Osteoblast (primary cell): ENCODE measurements around the gene ZSWIM3. TPM values are rescaled to one million over a fixed set of nuclear protein-coding genes. Genes with fewer than 3 reads are reported as not detected.

Experiments used
- DNase-seq: peaks from one replicate; pipeline ENCODE4 v3.0.0; 2011; ENCODE audit warnings: low spot score, mixed read lengths; ENCODE audit not compliant: insufficient read length; ENCODE audit errors: missing footprints
- H2AFZ ChIP-seq: 2 replicates; pipeline ENCODE4 v1.6.0; 2011; ENCODE audit warnings: mild to moderate bottlenecking, low read length
- H3K27ac ChIP-seq: 2 replicates; pipeline ENCODE4 v1.5.1; 2011; ENCODE audit warnings: mild to moderate bottlenecking, low read depth, low read length, moderate library complexity
- H3K27me3 ChIP-seq: 2 replicates; pipeline ENCODE4 v1.6.0; 2012; ENCODE audit warnings: mild to moderate bottlenecking, control low read depth, inconsistent platforms, low read length, moderate library complexity; ENCODE audit not compliant: insufficient read depth
- H3K36me3 ChIP-seq: 2 replicates; pipeline ENCODE4 v1.5.1; 2011; ENCODE audit warnings: mild to moderate bottlenecking, low read length, control low read depth, moderate library complexity; ENCODE audit not compliant: insufficient read depth
- H3K4me1 ChIP-seq: 2 replicates; pipeline ENCODE4 v1.5.1; 2011; ENCODE audit warnings: mild to moderate bottlenecking, low read length, control low read depth, moderate library complexity; ENCODE audit not compliant: insufficient read depth
- H3K4me2 ChIP-seq: 2 replicates; pipeline ENCODE4 v1.6.0; 2011; ENCODE audit warnings: mild to moderate bottlenecking, low read length; ENCODE audit not compliant: insufficient read depth
- H3K4me3 ChIP-seq: fragments of 200-600 bp; sonication (generic); 3 replicates; pipeline ENCODE4 v1.5.1; 2012; ENCODE audit warnings: mild to moderate bottlenecking, low read length, inconsistent platforms; ENCODE audit not compliant: insufficient read depth
- H3K79me2 ChIP-seq: 2 replicates; pipeline ENCODE4 v1.6.0; 2012; ENCODE audit warnings: mild to moderate bottlenecking, low read length, control low read depth, inconsistent platforms; ENCODE audit not compliant: insufficient read depth
- H3K9me3 ChIP-seq: 2 replicates; pipeline ENCODE4 v1.5.1; 2011; ENCODE audit warnings: low read depth, low read length, control low read depth
- H4K20me1 ChIP-seq: 2 replicates; pipeline ENCODE4 v1.6.0; 2012; ENCODE audit warnings: mild to moderate bottlenecking, low read length, control low read depth; ENCODE audit not compliant: insufficient read depth
- CTCF ChIP-seq: IDR thresholded peaks from 2 replicates; pipeline ENCODE4 v1.5.1; 2011; ENCODE audit warnings: mild to moderate bottlenecking, low read depth, low read length, moderate library complexity; ENCODE audit errors: extremely low read depth
- total RNA-seq: library from RNA; depleted of rRNA; stranded (reverse); fragments of >200 nt; gene quantifications from 2 replicates; pipeline ENCODE4 v1.2.3, GENCODE V29; 2012

Gene ZSWIM3
- total RNA-seq, 1 donor = 4.7 TPM

- H2AFZ ChIP-seq = peak within 1 kb of the TSS; percentile 88
- peaks cover 6% of the 10 kb centered on the region for H3K36me3 ChIP-seq
- H3K4me2 ChIP-seq = peak within 1 kb of the TSS; percentile 96
- no peaks in the 10 kb centered on the region for H3K9me3 ChIP-seq
- H3K4me1 ChIP-seq = peaks cover 40% of the 10 kb centered on the region
- peak within 1 kb of the TSS; percentile 69 for H3K27ac ChIP-seq
- peaks cover 11% of the 10 kb centered on the region for H4K20me1 ChIP-seq
- H3K27me3 ChIP-seq = no peaks in the 10 kb centered on the region
- peak; percentile 98 for DNase-seq
- peaks cover 21% of the 10 kb centered on the region for H3K79me2 ChIP-seq
- H3K4me3 ChIP-seq = peak within 1 kb of the TSS; percentile 84
- no peak for TF ChIP-seq CTCF
Observed at GRCh38 chr20:45833030-45833882, 24.2 kb upstream of the ZSWIM3 start, which contains the start of gene SNX21. Gene SNX21, plus strand, starts transcription at chr20:45833799. Its CDS starts 121 bp downstream, at chr20:45833920.

- Histone ChIP-seq H2AFZ (peak overlapping the region; percentile 88), H3K4me2 (peak overlapping the region; percentile 96), H3K9me3 (no peaks in the 10 kb centered on the region), H3K79me2 (peaks cover 21% of the 10 kb centered on the region), H3K4me1 (peaks cover 33% of the 10 kb centered on the region), H4K20me1 (peaks cover 11% of the 10 kb centered on the region), H3K36me3 (peaks cover 6% of the 10 kb centered on the region), H3K27ac (peak overlapping the region; percentile 69), H3K27me3 (no peaks in the 10 kb centered on the region), H3K4me3 (peak overlapping the region; percentile 84)
- peak; percentile 94 for DNase-seq
- TF ChIP-seq CTCF = no peak
Observed at GRCh38 chr20:45833883-45834796, 23.3 kb upstream of the ZSWIM3 start.

- no peaks in the 10 kb centered on the region for H3K9me3 ChIP-seq
- H3K79me2 ChIP-seq = peaks cover 21% of the 10 kb centered on the region
- peaks cover 11% of the 10 kb centered on the region for H4K20me1 ChIP-seq
- peak overlapping the region; percentile 84 for H3K4me3 ChIP-seq
- peak overlapping the region; percentile 96 for H3K4me2 ChIP-seq
- TF ChIP-seq CTCF = no peak
- DNase-seq = peak; percentile 79
- H3K27me3 ChIP-seq = no peaks in the 10 kb centered on the region
- peak overlapping the region; percentile 69 for H3K27ac ChIP-seq
- peaks cover 33% of the 10 kb centered on the region for H3K4me1 ChIP-seq
- peaks cover 6% of the 10 kb centered on the region for H3K36me3 ChIP-seq
- H2AFZ ChIP-seq = no peak overlapping the region
Observed at GRCh38 chr20:45834797-45835161, 22.6 kb upstream of the ZSWIM3 start.
